SK-N-SH (cell line): ENCODE data around the gene STK32C. TPM values are rescaled to one million over a fixed set of nuclear protein-coding genes. Genes with fewer than 3 reads are reported as not detected.
"Not testable (repeated sequence)": the region's sequence is repeated elsewhere in the genome, so short reads cannot be mapped to it uniquely, and the experiment has no call there.

Experiments
- CTCF ChIA-PET: fragments of 300-600, 350-600 bp; formaldehyde crosslinking; extraction: SDS; loops from one replicate; lab custom pipeline; 2021; lab: Yijun Ruan, JAX
- POLR2A ChIA-PET: fragments of 350-600 bp; sonication (Branson Sonifier 250); formaldehyde crosslinking; extraction: SDS; loops from one replicate; lab custom pipeline; 2020; ENCODE audit warnings: antibody characterized with exemption, inconsistent platforms; lab: Yijun Ruan, JAX
- DNase-seq: peaks from one replicate; pipeline ENCODE4 v3.0.0; 2012
- H2AFZ ChIP-seq: fragments of 200-600 bp; sonication (generic); 2 replicates; pipeline ENCODE4 v1.8.1; 2016; ENCODE audit warnings: antibody characterized with exemption, mild to moderate bottlenecking, low read depth
- H3F3A ChIP-seq: fragments of 200-600 bp; sonication (generic); replicated peaks from 2 replicates; pipeline ENCODE3; 2016; ENCODE audit warnings: antibody characterized with exemption, mild to moderate bottlenecking; ENCODE audit not compliant: insufficient read depth
- H3K27ac ChIP-seq, 2 experiments: fragments of 200-500 bp in 1 of 2; fragments of 200-600 bp in 1 of 2; sonication (Bioruptor generic) in 1 of 2; sonication (generic), shearing (Covaris generic) in 1 of 2; 2 replicates each; pipeline versions ENCODE4 v1.5.1 to v1.6.1; 2014 to 2016; ENCODE audit warnings: low read depth in 2 of 2, inconsistent platforms in 1 of 2, low read length in 1 of 2, mild to moderate bottlenecking in 1 of 2, mixed read lengths in 1 of 2
- H3K27me3 ChIP-seq: fragments of 200-600 bp; sonication (generic), shearing (Covaris generic); 2 replicates; pipeline ENCODE4 v1.6.1; 2016; ENCODE audit warnings: mixed run types; ENCODE audit not compliant: insufficient read depth
- H3K36me3 ChIP-seq, 2 experiments: fragments of 200-500 bp in 1 of 2; fragments of 200-600 bp in 1 of 2; sonication (Bioruptor generic) in 1 of 2; sonication (generic) in 1 of 2; replicated peaks in 1 of 2; 2 replicates each; pipeline versions ENCODE3 to v1.5.1; 2014 to 2016; ENCODE audit warnings: low read length in 1 of 2, mild to moderate bottlenecking in 1 of 2; ENCODE audit not compliant: insufficient read depth in 2 of 2, control insufficient read depth in 1 of 2
- H3K4me1 ChIP-seq, 2 experiments: fragments of 200-500 bp in 1 of 2; fragments of 200-600 bp in 1 of 2; sonication (Bioruptor generic) in 1 of 2; sonication (generic), shearing (Covaris generic) in 1 of 2; 2 replicates each; pipeline versions ENCODE4 v1.5.1 to v1.6.1; 2014 to 2016; ENCODE audit warnings: low read depth in 1 of 2, low read length in 1 of 2, mixed run types in 1 of 2; ENCODE audit not compliant: insufficient read depth in 2 of 2, control insufficient read depth in 1 of 2
- H3K4me2 ChIP-seq: fragments of 200-600 bp; sonication (generic), shearing (Covaris generic); 2 replicates; pipeline ENCODE4 v1.6.1; 2017; ENCODE audit warnings: mixed run types
- H3K4me3 ChIP-seq, 2 experiments: fragments of 200-500 bp in 1 of 2; fragments of 200-600 bp in 1 of 2; sonication (Bioruptor generic) in 1 of 2; sonication (generic), shearing (Covaris generic) in 1 of 2; 2 replicates each; pipeline versions ENCODE4 v1.5.1 to v1.8.1; 2014 to 2016; ENCODE audit warnings: low read depth in 2 of 2, inconsistent platforms in 1 of 2, low read length in 1 of 2, mild to moderate bottlenecking in 1 of 2, mixed read lengths in 1 of 2, moderate library complexity in 1 of 2
- H3K79me2 ChIP-seq: fragments of 200-600 bp; sonication (generic); 2 replicates; pipeline ENCODE4 v1.8.1; 2017; ENCODE audit warnings: mild to moderate bottlenecking; ENCODE audit not compliant: insufficient read depth
- H3K9ac ChIP-seq: fragments of 200-600 bp; sonication (generic); 2 replicates; pipeline ENCODE4 v1.6.1; 2017; ENCODE audit warnings: mixed run types
- H3K9me2 ChIP-seq: fragments of 200-600 bp; sonication (generic); 2 replicates; pipeline ENCODE4 v1.6.1; 2017; ENCODE audit warnings: mixed run types
- H3K9me3 ChIP-seq: fragments of 200-600 bp; sonication (generic); 2 replicates; pipeline ENCODE4 v1.6.1; 2017; ENCODE audit warnings: mixed run types, mild to moderate bottlenecking, moderate library complexity
- H4K20me1 ChIP-seq: fragments of 200-600 bp; sonication (generic); 2 replicates; pipeline ENCODE4 v1.6.1; 2017; ENCODE audit warnings: mild to moderate bottlenecking, mixed run types; ENCODE audit not compliant: insufficient read depth
- CTCF ChIP-seq: fragments of 200-600 bp; sonication (generic); IDR thresholded peaks from 2 replicates; pipeline ENCODE4 v1.6.1; 2017; ENCODE audit warnings: antibody characterized with exemption, mild to moderate bottlenecking, moderate library complexity
- EP300 ChIP-seq, 2 experiments: IDR thresholded peaks; 2 replicates each; pipeline versions ENCODE4 v1.4.0 to v1.6.1; 2012; ENCODE audit warnings: borderline replicate concordance in 1 of 2, low read depth in 1 of 2, low read length in 1 of 2
- EZH2phosphoT487 ChIP-seq: fragments of 200-600 bp; sonication (generic); IDR thresholded peaks from 2 replicates; pipeline ENCODE4 v1.6.1; 2017; ENCODE audit warnings: low read depth, mixed run types, mild to moderate bottlenecking, antibody characterized with exemption, moderate library complexity, borderline replicate concordance
- FOXJ3 ChIP-seq: sonication (generic); formaldehyde crosslinking; IDR thresholded peaks from 2 replicates; pipeline ENCODE4 v1.5.1; 2020; ENCODE audit warnings: mild to moderate bottlenecking, missing genetic modification reagents
- MAX ChIP-seq: IDR thresholded peaks from 2 replicates; pipeline ENCODE4 v1.4.0; 2012; ENCODE audit warnings: low read depth
- NRF1 ChIP-seq: IDR thresholded peaks from 2 replicates; pipeline ENCODE4 v1.6.1; 2012; ENCODE audit warnings: low read depth, mild to moderate bottlenecking, low read length
- PBX3 ChIP-seq: IDR thresholded peaks from 2 replicates; pipeline ENCODE4; 2012
- POLR2AphosphoS5 ChIP-seq: IDR thresholded peaks from 2 replicates; pipeline ENCODE4 v1.6.1; 2012; ENCODE audit warnings: low read depth, low read length
- RAD21 ChIP-seq: IDR thresholded peaks from 2 replicates; pipeline ENCODE4 v1.6.1; 2012; ENCODE audit warnings: mild to moderate bottlenecking, low read length
- RXRA ChIP-seq: IDR thresholded peaks from 2 replicates; pipeline ENCODE4 v1.4.0; 2012; ENCODE audit warnings: low read depth, mild to moderate bottlenecking, borderline replicate concordance
- SIN3A ChIP-seq: IDR thresholded peaks from 2 replicates; pipeline ENCODE4 v1.6.1; 2012; ENCODE audit warnings: low read depth, mild to moderate bottlenecking, low read length, moderate library complexity, borderline replicate concordance
- TAF1 ChIP-seq: IDR thresholded peaks from 2 replicates; pipeline ENCODE4 v1.6.1; 2012; ENCODE audit warnings: low read depth, mild to moderate bottlenecking, low read length, moderate library complexity, borderline replicate concordance
- TCF12 ChIP-seq: IDR thresholded peaks from 2 replicates; pipeline ENCODE4 v1.4.0; 2012
- USF2 ChIP-seq: fragments of 150-350 bp; IDR thresholded peaks from 2 replicates; pipeline ENCODE4 v1.6.1; 2017; ENCODE audit warnings: antibody characterized with exemption, low read length, low read depth, borderline replicate concordance
- WGBS: methylation state at CpG from one replicate; pipeline ENCODE4 v1.1.6; 2017; ENCODE audit warnings: low lambda C conversion rate; 5-methylcytosine and 5-hydroxymethylcytosine counted together
- polyA plus RNA-seq, 3 experiments: library from polyadenylated mRNA; depleted of rRNA; stranded (reverse); fragments of >200 nt; gene quantifications; 2 replicates each; pipeline ENCODE4 v1.2.3, GENCODE V29; 2012

The STK32C gene
- polyA plus RNA-seq, 1 of the 3 experiments (the other 2 are of a cell fraction): 27.8 TPM

GRCh38 chr10:132220061-132220460, 87.7 kb downstream of the STK32C start (continued):
- TF ChIP-seq MAX: no peak
- no peak for TF ChIP-seq NRF1
- no peak for TF ChIP-seq EP300 (IDR thresholded peaks at IDR 0.05; ENCODE audit: borderline replicate concordance in 1 of 2, low read depth in 1 of 2, low read length in 1 of 2)
- no peak for TF ChIP-seq USF2
- no peak for TF ChIP-seq CTCF
- TF ChIP-seq RAD21: no peak
- TF ChIP-seq FOXJ3 (CRISPR knock-in tag): no peak
- no peak for TF ChIP-seq SIN3A
- no peak for TF ChIP-seq TAF1

- Histone ChIP-seq H3K36me3 (no peaks in the 10 kb centered on the region), H3K79me2 (no peaks in the 10 kb centered on the region), H4K20me1 (no peaks in the 10 kb centered on the region), H3K9ac (no peak overlapping the region), H2AFZ (no peak overlapping the region), H3K9me3 (no peaks in the 10 kb centered on the region)
- no peak for DNase-seq
- TF ChIP-seq POLR2AphosphoS5 (no peak), RXRA (no peak), CTCF (peak; percentile 27), EZH2phosphoT487 (no peak), FOXJ3 (CRISPR knock-in tag) (no peak), PBX3 (no peak), TCF12 (no peak), EP300 (IDR thresholded peaks at IDR 0.05; ENCODE audit: borderline replicate concordance in 1 of 2, low read depth in 1 of 2, low read length in 1 of 2) (no peak)
- TF ChIP-seq, all 33 proteins: peak for 1
- Histone ChIP-seq H3K9me2 (no peaks in the 10 kb centered on the region), H3K4me3 (no peak overlapping the region), H3K27ac (no peak overlapping the region), H3K4me1 (peaks cover 0 to 7% of the 10 kb centered on the region in 2 experiments; a peak in 1 of 4 replicates), H3K4me2 (no peak overlapping the region), H3F3A (no peaks in the 10 kb centered on the region), H3K27me3 (no peaks in the 10 kb centered on the region)
- POLR2A ChIA-PET: no interaction called here
- CTCF ChIA-PET: interaction anchor here (0.6 to 1.4 kb wide), 4 partner anchors 35 to 233 kb away, joined by 3 to 4 read pairs (median 4); no protein-coding TSS in a partner anchor
- WGBS: 100% methylated on average over 1 of the region's 7 CpGs
Observed at GRCh38 chr10:132219486-132219885, 88.3 kb downstream of the STK32C start.

GRCh38 chr10:132216441-132216840, 91.3 kb downstream of the STK32C start:
- WGBS: 69% methylated on average over 2 of the region's 3 CpGs
- H3K9me2 ChIP-seq, H3K36me3 ChIP-seq, H3F3A ChIP-seq, H3K9me3 ChIP-seq, H3K4me1 ChIP-seq, H3K9ac ChIP-seq, H3K4me2 ChIP-seq, H4K20me1 ChIP-seq, DNase-seq, H2AFZ ChIP-seq, H3K27ac ChIP-seq, H3K4me3 ChIP-seq, H3K27me3 ChIP-seq, POLR2A ChIA-PET, H3K79me2 ChIP-seq, CTCF ChIA-PET: not testable (repeated sequence)
